22Rv1 (cell line): ENCODE measurements around the gene SLC43A1.

ENCODE experiments used
- ZFX ChIP-seq: fragments of 450-650 bp; IDR thresholded peaks from 2 replicates; pipeline ENCODE4 v1.6.1; 2017; ENCODE audit warnings: antibody characterized with exemption, borderline replicate concordance
- TF ChIP-seq, protein P1 (sequence below): fragments of 450-650 bp; IDR thresholded peaks from 2 replicates; pipeline ENCODE4 v1.5.1; 2017; ENCODE audit warnings: mild to moderate bottlenecking

DNA sequence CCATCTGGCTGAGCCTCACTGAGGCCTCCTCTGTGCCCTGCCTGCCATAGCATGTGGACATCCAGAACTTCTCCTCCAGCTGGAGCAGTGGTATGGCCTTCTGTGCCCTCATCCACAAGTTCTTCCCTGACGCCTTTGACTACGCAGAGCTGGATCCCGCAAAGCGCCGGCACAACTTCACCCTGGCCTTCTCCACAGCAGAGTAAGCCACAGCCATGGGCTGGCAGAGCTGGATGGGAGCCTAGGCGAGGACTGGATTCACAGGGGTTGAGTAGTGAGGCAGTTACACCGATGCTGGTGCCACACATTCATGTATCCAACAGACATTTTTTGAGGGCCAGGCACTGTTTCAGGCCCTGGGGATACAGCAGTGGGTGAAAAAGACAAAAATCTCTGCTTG lies 30.9 kb upstream of the SLC43A1 start:
- TF ChIP-seq, protein P1, sequence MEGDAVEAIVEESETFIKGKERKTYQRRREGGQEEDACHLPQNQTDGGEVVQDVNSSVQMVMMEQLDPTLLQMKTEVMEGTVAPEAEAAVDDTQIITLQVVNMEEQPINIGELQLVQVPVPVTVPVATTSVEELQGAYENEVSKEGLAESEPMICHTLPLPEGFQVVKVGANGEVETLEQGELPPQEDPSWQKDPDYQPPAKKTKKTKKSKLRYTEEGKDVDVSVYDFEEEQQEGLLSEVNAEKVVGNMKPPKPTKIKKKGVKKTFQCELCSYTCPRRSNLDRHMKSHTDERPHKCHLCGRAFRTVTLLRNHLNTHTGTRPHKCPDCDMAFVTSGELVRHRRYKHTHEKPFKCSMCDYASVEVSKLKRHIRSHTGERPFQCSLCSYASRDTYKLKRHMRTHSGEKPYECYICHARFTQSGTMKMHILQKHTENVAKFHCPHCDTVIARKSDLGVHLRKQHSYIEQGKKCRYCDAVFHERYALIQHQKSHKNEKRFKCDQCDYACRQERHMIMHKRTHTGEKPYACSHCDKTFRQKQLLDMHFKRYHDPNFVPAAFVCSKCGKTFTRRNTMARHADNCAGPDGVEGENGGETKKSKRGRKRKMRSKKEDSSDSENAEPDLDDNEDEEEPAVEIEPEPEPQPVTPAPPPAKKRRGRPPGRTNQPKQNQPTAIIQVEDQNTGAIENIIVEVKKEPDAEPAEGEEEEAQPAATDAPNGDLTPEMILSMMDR = no peak
- no peak for TF ChIP-seq ZFX
